ENCODE results near the gene RPS3A. TPM values are rescaled to one million over a fixed set of nuclear protein-coding genes. Genes with fewer than 3 reads are reported as not detected.

Gene RPS3A
- total and polyA plus RNA-seq, 9 of the 15 experiments (the other 6 are each of a cell fraction or from before 2014, with no cell fraction given) = 2,102 to 5,488 (median 3,554) TPM

DNA sequence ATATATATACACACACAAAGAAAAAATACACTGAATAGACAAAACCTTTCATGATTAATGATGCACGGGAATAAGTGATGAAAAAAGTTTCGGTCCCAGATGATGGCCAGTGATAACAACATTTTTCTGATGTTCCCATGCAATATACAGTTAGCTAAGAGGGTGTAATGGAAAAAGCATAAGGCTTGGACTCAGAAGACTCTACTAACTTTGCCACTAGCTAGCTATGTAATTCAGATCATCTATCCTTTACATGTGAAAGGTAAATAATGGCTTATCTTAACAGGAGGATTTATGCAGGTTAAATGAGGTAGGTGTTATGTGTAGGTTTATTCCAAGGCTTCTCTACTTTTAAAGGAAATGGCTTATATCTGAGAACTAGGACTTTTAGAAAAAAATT is 4.3 kb downstream of the RPS3A start:
- H3K27ac ChIP-seq (ENCODE audit: extremely low read depth, low read depth, low read length) = no peak overlapping the region
- H4K20me1 ChIP-seq (replicated peaks; ENCODE audit: control insufficient read depth, insufficient read depth, low read length) = peaks cover 15% of the 10 kb centered on the region; the same call in 1 of the 2 replicates
- no peaks in the 10 kb centered on the region for H3K9me1 ChIP-seq (ENCODE audit: control insufficient read depth, insufficient read depth, low read length)
- WGBS (ENCODE audit: insufficient coverage, low coverage, missing lambda C conversion rate) = 84% methylated on average over 2 of the region's 2 CpGs
- no peak for TF ChIP-seq ZNF146 (CRISPR knock-in tag; IDR thresholded peaks at IDR 0.05; ENCODE audit: unreplicated experiment)
- 0 out of 2 replicates have a peak, but pooled peaks have one; percentile 8 for TF ChIP-seq ZNF316 (IDR thresholded peaks at IDR 0.05)
- peaks cover 82% of the 10 kb centered on the region for H3K36me3 ChIP-seq (ENCODE audit: control insufficient read depth, insufficient read depth, low read length)
- BruUV-seq (replicated peaks) = no TSS peak
- no peak overlapping the region for H3K4me2 ChIP-seq (ENCODE audit: insufficient read depth, low read length)
- no peak for FAIRE-seq
- no peak overlapping the region for H3K4me3 ChIP-seq
- in situ Hi-C loops (cut with MboI) (no loop called here), intact Hi-C loops (cut with micrococcal nuclease) (no loop called here)
- CTCF ChIA-PET (ENCODE audit: low intra/inter-chr PET ratio) = no interaction called here
- no peak for DNase-seq (ENCODE audit: extremely low read depth in 1 of 4, low spot score in 3 of 4)
- POLR2A ChIA-PET = interaction anchor here (0.6 to 3.4 kb wide), 2 partner anchors 9 to 10 kb away, joined by 3 to 20 read pairs; no protein-coding TSS in a partner anchor
- no peaks in the 10 kb centered on the region; the same call in 1 of the 2 replicates for H3K9me3 ChIP-seq (replicated peaks; ENCODE audit: control insufficient read depth, insufficient read depth, low read depth, low read length)
- peaks cover 4% of the 10 kb centered on the region in 2 experiments; a peak in 3 of 5 replicates for H3K4me1 ChIP-seq (replicated peaks in 1 of 2; ENCODE audit: control insufficient read depth in 2 of 2, insufficient read depth in 2 of 2, low read length in 2 of 2)
- H2AFZ ChIP-seq (ENCODE audit: low read depth, low read length) = no peak overlapping the region
- ATAC-seq = no peak
- no peaks in the 10 kb centered on the region for H3K27me3 ChIP-seq (ENCODE audit: control insufficient read depth in 2 of 2, insufficient read depth in 2 of 2, low read length in 2 of 2)
- no peak overlapping the region for H3K9ac ChIP-seq (ENCODE audit: insufficient read depth in 1 of 2, low read depth in 2 of 2, low read length in 2 of 2)
- peaks cover 48% of the 10 kb centered on the region for H3K79me2 ChIP-seq (ENCODE audit: control insufficient read depth, insufficient read depth, low read length)

DNA sequence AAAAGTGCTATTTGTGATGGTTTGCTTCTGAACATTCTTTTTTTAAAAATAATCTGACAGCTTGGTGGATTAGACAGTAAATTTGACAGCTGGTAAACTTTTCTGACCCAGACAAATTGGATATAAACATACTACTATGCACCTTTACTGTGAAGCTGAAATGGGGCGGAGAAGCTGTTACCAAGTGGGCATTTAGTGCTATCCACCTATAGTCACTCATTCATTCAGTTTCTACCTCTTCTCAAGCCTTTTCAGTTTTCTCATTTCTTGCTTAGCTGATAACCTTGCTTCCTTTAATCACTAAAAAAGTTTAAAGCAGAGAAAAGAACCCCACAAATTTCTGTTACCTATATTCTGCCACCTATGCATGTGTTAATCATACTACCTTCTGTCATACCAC is 5.2 kb downstream of the RPS3A start:
- TF ChIP-seq, protein P1, sequence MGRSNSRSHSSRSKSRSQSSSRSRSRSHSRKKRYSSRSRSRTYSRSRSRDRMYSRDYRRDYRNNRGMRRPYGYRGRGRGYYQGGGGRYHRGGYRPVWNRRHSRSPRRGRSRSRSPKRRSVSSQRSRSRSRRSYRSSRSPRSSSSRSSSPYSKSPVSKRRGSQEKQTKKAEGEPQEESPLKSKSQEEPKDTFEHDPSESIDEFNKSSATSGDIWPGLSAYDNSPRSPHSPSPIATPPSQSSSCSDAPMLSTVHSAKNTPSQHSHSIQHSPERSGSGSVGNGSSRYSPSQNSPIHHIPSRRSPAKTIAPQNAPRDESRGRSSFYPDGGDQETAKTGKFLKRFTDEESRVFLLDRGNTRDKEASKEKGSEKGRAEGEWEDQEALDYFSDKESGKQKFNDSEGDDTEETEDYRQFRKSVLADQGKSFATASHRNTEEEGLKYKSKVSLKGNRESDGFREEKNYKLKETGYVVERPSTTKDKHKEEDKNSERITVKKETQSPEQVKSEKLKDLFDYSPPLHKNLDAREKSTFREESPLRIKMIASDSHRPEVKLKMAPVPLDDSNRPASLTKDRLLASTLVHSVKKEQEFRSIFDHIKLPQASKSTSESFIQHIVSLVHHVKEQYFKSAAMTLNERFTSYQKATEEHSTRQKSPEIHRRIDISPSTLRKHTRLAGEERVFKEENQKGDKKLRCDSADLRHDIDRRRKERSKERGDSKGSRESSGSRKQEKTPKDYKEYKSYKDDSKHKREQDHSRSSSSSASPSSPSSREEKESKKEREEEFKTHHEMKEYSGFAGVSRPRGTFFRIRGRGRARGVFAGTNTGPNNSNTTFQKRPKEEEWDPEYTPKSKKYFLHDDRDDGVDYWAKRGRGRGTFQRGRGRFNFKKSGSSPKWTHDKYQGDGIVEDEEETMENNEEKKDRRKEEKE (IDR thresholded peaks at IDR 0.05; ENCODE audit: borderline replicate concordance in 1 of 2, control insufficient read depth in 1 of 2, low read depth in 2 of 2, low read length in 1 of 2) = no peak
- no peak for TF ChIP-seq HNRNPH1 (optimal IDR thresholded peaks at IDR 0.05; ENCODE audit: low read depth, low read length)
- no peak for TF ChIP-seq ZNF408 (CRISPR knock-in tag; IDR thresholded peaks at IDR 0.05; ENCODE audit: low read depth)
- TF ChIP-seq RBFOX2 (IDR thresholded peaks at IDR 0.05; ENCODE audit: low read depth, low read length) = 0 out of 2 replicates have a peak, but pooled peaks have one; percentile 1
- ATAC-seq (no peak), FAIRE-seq (no peak), DNase-seq (ENCODE audit: extremely low read depth in 1 of 4, low spot score in 3 of 4) (no peak)
- Histone ChIP-seq H3K27me3 (ENCODE audit: control insufficient read depth in 2 of 2, insufficient read depth in 2 of 2, low read length in 2 of 2) (no peaks in the 10 kb centered on the region), H3K4me1 (replicated peaks in 1 of 2; ENCODE audit: control insufficient read depth in 2 of 2, insufficient read depth in 2 of 2, low read length in 2 of 2) (no peaks in the 10 kb centered on the region), H3K9ac (ENCODE audit: insufficient read depth in 1 of 2, low read depth in 2 of 2, low read length in 2 of 2) (no peak overlapping the region), H4K20me1 (replicated peaks; ENCODE audit: control insufficient read depth, insufficient read depth, low read length) (peaks cover 15% of the 10 kb centered on the region; the same call in 1 of the 2 replicates), H3K79me2 (ENCODE audit: control insufficient read depth, insufficient read depth, low read length) (peaks cover 45% of the 10 kb centered on the region), H3K36me3 (ENCODE audit: control insufficient read depth, insufficient read depth, low read length) (peaks cover 82% of the 10 kb centered on the region), H3K9me1 (ENCODE audit: control insufficient read depth, insufficient read depth, low read length) (no peaks in the 10 kb centered on the region), H3K4me3 (no peak overlapping the region), H3K4me2 (ENCODE audit: insufficient read depth, low read length) (no peak overlapping the region), H3K9me3 (replicated peaks; ENCODE audit: control insufficient read depth, insufficient read depth, low read depth, low read length) (no peaks in the 10 kb centered on the region; the same call in 1 of the 2 replicates), H2AFZ (ENCODE audit: low read depth, low read length) (no peak overlapping the region), H3K27ac (ENCODE audit: extremely low read depth, low read depth, low read length) (no peak overlapping the region)
- intact Hi-C loops (cut with micrococcal nuclease) = no loop called here
- in situ Hi-C loops (cut with MboI) = no loop called here
- whole genome bisulfite sequencing (ENCODE audit: insufficient coverage, low coverage, missing lambda C conversion rate) = 100% methylated on average over 1 of the region's 1 CpG
- POLR2A ChIA-PET = interaction anchor here (3.4 kb wide), 1 partner anchor 10 kb away, joined by 20 read pairs; no protein-coding TSS in a partner anchor
- CTCF ChIA-PET (ENCODE audit: low intra/inter-chr PET ratio) = no interaction called here
- no TSS peak for BruUV-seq (replicated peaks)
